GM21423 (cell line): ENCODE data around the gene IRF2BPL.

Experiments
- ATAC-seq: cut with Tn5 transposase; IDR thresholded peaks from one replicate; pipeline ENCODE4 v1.9.1; 2021; ENCODE audit warnings: mild to moderate bottlenecking, moderate library complexity; ENCODE audit not compliant: unreplicated experiment

IRF2BPL gene

DNA sequence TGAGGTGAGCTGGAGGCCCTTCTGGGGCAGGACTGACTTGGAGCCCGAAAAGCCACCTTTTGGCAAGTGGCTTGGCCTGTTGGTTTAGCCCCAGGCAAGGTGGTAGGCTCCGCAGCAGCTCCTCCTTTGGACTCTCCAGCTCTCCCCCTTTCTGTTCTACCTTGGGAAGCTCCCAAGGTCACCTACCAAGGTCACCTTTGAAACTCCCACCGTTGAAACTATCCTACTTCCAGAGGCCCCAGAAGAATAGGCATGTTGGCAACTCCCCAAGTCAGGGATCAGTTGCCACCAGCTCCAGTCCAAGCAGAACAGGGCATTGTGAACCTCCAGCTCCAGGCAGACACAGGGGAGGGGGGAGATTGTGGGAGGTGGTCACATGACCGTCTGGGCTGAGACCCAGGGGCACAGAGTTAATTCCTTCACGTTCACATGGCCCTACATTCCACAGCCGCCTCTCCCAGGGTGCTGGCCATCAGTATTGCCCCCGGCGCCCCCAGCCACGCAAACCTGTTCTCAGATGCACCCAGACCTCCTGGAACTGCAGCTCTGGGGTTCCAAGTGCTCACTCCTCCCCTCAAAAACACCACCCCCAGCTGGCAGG, 14.4 kb downstream of the IRF2BPL start:
- no peak for ATAC-seq

DNA sequence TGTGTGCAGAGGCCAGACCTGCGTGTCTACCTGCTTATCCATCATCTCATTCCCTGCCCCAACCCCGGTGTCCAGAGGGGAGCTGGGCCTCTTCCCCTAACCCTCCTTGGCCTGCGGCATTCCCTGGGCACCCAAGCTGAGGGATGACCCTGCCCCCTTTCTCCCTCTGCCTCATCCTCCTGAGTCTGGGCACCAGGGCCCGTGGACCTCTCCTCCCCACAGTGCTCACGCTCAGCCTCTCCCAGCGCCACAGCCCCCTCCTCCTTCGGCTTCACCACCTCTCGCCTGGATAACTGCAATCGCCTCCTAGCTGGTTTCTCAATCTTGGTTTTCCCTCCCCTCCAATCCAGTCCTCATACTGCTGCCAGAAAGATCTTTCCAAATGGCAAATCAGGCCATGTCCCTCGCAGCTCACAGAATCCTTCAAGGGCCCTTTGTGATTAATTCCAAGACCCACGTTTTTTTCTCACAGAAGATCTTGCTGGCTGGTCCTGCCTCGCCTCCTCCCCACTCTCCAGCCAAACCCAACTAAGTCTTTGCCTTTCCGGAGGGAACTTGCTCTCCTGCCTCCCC, 16.2 kb downstream of the IRF2BPL start:
- ATAC-seq, result no peak

DNA sequence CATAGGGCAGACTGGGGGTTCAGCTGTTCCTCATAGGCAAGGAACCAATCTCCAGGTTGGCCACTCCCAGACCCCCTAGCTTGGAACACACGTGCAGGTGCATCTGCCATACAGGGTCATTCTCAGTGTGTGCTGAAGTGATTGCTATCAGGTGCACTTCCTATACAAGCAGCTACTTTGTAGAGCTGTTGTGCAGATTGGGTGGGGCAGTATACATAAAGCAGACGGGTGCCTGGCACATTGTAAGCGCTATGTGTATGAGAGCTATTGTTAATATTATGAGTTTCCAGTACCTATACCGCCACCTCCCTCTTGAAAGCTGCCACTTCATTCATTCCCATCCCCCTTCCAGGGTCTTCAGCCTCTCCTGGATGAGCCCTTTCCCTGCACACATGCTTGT, 17.3 kb downstream of the IRF2BPL start:
- ATAC-seq, result no peak

GRCh38 chr14:77009014-77009413, 19.5 kb downstream of the IRF2BPL start:
- no peak for ATAC-seq

DNA sequence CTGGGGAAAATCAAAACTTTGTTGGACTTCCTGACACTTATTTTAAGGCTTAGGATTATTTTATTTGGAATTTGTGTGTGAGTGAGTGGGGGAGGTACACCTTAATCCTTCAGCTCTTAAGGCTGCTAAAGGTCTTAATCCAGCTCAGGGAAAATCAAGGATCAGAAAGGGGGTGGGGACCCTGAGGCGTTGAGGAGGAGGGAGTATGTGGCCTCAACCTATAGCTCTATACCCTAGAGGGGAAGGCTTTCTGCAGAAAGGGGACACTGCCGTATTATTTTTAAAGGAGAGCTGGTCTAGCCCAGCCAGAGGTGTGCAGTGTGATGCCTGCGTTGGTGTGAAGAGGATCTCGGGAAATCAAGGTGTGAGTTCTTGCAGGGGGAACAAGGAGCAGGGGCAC, 20.0 kb downstream of the IRF2BPL start:
- no peak for ATAC-seq

- no peak for ATAC-seq
Observed at GRCh38 chr14:77007975-77008421, 20.5 kb downstream of the IRF2BPL start.

DNA sequence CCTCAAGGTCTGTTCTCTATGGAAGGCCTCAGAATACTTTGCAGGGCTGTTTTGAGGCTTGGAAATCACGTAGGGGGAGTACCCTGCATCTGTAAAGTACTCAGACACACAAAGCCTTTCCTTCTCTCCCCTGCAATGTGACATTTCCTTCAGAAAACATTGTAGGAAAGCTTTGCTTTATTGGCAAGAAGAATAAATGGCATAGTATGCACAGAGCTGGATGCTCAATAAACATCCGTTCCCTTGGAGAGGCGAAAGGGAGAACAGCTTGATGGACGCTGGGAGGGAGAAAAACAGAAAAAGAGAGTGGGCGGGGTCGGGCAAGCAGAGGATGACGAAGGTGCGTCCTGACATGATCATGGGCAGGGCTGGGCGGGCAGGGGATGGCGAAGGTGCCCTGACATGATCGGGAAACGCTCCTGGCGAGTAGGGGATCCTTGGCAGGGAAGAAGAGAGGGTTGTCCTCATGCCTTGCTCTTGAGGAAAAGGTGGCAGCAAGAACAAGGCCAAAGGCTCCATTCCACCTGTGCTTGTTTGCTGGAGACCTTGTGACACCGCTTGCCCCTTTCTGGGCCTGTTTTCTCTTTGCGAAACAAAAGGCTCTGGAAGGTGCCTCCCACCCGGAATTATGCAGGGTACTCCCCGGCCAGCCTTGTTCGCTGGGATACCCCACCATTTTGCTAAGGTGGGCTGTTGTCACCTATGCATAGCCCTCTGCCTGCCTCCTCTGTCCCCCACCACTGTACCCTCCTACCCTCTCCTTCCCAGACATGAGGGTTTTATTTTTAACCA, 21.1 kb downstream of the IRF2BPL start:
- ATAC-seq, result no peak

DNA sequence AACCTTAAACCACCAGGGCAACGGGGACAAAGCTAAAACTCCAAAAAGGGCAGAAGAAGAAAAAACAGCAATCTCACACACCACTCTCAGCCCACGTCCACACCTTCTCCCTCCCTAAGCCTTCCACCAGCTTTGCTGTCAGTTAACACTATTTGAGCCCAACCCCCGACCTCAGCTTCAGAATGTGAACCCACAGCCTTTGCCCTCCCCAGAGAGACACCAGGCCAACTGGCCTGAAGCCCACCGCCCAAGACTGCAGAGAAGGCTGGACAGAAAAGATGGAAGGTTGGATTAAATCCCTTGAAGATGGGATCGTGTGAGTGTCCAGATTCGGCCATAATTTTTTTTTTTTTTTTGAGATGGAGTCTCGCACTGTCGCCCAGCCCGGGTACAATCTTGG, 22.4 kb downstream of the IRF2BPL start:
- no peak for ATAC-seq

- no peak for ATAC-seq
Observed at GRCh38 chr14:77005559-77005958, 22.9 kb downstream of the IRF2BPL start.

- ATAC-seq, result no peak
Observed at GRCh38 chr14:77004711-77005460, 23.6 kb downstream of the IRF2BPL start.

GRCh38 chr14:77003960-77004710, 24.4 kb downstream of the IRF2BPL start:
- no peak for ATAC-seq

DNA sequence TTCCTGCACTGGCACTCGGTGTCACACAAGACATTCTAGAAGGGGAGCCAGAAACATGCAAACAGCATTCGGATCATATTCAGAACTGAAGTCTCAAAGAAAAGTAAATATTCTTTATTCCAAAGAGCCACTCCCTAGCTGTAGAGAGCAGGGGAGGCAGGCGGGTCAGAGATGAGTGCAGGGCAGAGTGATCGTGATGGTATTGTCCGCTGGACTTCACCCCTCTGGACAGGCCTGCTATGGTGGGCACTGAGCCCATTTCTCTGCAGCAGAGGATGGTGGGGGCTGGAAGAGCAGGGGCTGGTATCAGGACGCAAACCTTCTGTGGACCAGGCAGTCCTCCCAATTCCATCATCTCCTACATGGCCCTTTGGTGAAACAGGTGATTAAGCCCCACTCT, 25.6 kb downstream of the IRF2BPL start:
- ATAC-seq, result no peak

GRCh38 chr14:77002335-77002734, 26.2 kb downstream of the IRF2BPL start:
- no peak for ATAC-seq

DNA sequence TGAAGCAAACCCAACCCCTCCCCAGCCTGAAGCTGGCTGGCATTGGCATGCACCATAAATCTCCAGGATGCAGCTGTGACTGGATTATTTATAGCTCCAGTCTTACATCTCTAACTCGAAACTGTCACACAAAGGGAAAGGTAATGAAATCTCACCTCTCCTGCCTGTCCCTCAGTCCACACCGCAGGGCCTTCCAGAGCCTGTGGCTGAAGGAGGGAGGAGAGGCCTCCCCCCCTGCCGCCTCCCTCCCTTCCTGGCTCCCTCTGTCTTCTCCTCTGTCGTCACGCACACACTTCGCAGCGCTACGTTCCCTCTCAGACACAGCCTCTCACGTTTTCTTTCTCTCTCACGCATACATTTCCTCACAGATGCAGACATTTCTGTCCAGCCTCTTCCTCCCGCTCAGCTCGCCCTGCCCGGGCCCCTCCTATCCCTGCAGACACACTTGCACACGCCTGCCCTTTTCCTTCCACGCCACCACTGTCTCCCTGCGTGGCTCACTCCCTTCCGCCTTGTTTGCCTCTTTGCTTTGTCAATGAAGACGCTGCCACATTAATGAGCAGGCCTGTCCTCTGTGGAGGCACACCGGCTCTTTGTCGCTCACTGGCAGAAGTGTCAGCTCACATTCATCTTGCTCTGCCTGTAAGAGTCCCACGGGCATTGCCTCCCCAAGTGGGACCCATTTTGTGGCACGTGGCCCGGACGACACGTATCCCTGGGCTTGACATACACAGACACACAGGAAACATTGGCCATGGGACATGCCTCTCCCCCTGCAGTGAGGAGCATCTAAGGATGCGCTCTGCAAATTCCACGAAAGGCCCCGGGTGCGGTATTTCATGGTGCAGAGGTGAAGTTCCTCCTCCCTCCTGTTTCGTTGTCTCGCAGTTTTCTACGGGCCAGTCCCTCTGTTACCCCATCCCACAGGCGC, 27.9 kb downstream of the IRF2BPL start:
- ATAC-seq, result peak; percentile 39

GRCh38 chr14:76998910-76999309, 29.6 kb downstream of the IRF2BPL start:
- ATAC-seq, result no peak

DNA sequence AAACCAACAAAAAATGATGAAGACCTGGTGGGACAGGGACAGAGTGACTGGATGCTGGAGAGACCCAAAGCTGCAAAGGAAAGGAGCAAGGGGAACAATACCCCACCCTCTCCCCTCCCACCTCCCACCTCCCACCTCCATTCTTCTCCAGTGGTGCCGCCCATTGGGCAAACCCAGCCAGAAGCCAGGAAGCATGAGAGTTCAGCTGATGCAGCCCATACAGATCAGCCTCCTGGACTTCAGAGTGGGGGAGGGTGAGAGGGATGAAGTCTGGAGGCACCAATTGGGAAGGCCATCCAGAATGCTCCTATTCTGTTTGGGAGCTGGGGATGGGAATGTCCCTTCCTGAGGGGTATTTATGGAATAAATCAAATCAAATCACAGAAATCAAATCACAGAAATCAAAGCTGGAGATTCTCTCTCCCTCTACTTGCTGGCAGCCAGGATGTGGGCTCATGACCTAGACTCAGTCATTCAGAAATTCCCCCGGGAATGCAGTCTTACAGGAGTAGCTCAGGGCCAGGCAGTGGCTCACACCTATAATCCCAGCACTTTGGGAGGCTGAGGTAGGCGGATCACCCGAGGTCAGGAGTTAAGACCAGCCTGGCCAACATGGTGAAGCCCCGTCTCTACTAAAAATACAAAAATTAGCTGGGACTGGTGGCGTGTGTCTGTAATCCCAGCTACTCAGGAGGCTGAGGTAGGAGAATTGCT, 31.1 kb downstream of the IRF2BPL start:
- no peak for ATAC-seq

DNA sequence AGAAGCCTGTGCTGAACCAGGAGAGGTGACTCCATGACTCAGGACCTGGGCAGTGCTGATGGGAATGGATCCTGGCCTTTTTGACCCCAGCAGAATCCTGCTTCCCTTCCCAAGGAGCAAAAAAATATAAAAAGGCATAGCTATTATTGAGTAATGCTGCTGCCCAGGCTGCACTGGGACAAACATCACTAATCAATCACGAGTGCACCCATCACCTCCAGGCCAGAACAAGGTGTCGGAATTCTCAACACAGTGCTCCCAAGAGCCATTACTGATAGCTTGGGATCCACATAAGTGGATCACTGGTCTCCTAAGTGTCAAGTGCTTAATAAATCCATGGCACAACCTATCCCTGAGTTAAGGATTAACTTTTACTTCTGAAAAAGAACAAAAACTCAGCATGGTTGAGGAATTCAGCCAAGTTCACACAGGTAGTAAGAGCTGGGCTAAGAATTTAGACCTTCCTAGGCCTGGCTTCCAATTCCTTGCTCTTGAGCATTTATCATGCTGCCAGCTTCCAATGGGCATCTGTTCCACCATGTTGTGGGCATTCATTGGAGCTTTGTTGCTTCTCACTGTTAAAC, 31.9 kb downstream of the IRF2BPL start:
- no peak for ATAC-seq

DNA sequence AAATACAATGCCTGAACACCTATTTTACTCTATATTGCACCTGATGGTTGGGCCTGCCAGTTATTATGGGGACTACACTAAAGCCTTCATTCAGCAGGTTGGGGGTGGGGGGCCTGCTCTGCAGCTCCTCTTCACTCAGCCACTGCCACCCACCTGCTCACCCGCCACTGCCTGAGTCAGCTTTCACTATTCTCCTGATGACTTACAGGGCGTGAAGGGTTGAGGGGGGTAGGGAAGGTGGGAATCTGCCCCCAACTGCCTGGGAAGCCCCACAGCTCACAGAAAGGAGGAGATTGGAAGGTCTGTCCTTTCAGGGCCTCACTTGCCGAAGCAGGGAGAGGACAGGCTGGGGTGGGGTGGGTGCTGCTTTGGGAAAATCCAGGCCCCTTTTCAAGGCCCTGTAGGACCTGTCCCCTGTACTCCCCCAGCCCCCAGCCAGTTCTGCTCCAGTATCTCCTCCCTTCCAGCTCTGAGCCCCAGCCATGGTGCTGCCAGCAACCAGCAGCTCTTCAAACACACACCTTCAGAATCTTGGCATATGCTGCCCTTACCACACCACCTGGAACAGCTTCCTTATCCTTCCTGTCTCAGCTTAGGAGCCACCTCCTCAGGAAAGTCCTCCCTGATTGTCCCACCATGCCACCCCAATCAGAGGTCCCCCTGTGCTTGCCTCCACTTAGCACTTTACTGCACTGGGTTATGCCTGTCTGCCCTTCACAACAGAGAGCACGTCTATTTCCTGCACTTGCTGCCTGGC, 33.1 kb downstream of the IRF2BPL start:
- ATAC-seq, result no peak
